NCI-H2227 treated with DMSO at 0.1 percent for 48 hours (cell line): ENCODE data around the gene SELENOI.
"Not testable (repeated sequence)": the region's sequence is repeated elsewhere in the genome, so short reads cannot be mapped to it uniquely, and the experiment has no call there.

Experiments used
- DNase-seq: peaks from one replicate; lab custom pipeline; 2025; lab: John Stamatoyannopoulos, UW

SELENOI gene

GRCh38 chr2:26327291-26328272, 18.4 kb upstream of the SELENOI start:
- no peak for DNase-seq

GRCh38 chr2:26329083-26329482, 16.9 kb upstream of the SELENOI start:
- DNase-seq = not testable (repeated sequence)

- DNase-seq = peak; percentile 71
Measured at GRCh38 chr2:26330114-26330549, 15.8 kb upstream of the SELENOI start.

GRCh38 chr2:26330604-26331003, 15.3 kb upstream of the SELENOI start:
- DNase-seq = no peak

GRCh38 chr2:26331321-26331720, 14.6 kb upstream of the SELENOI start:
- not testable (repeated sequence) for DNase-seq

GRCh38 chr2:26333293-26333692, 12.7 kb upstream of the SELENOI start:
- DNase-seq = no peak

- no peak for DNase-seq
Measured at GRCh38 chr2:26335231-26335630, 10.7 kb upstream of the SELENOI start.

GRCh38 chr2:26336719-26337118, 9.2 kb upstream of the SELENOI start:
- DNase-seq = no peak

- no peak for DNase-seq
Measured at GRCh38 chr2:26337298-26337697, 8.6 kb upstream of the SELENOI start.

GRCh38 chr2:26340831-26341230, 5.1 kb upstream of the SELENOI start:
- DNase-seq = no peak

- DNase-seq = no peak
Measured at GRCh38 chr2:26344581-26345282, 1.2 kb upstream of the SELENOI start.

- no peak for DNase-seq
Measured at GRCh38 chr2:26345283-26345544, 729 bp upstream of the SELENOI start.

- DNase-seq = peak; percentile 50
Measured at GRCh38 chr2:26346454-26347053, 611 bp downstream of the SELENOI start, which contains the start of gene ADGRF3. TSS of gene ADGRF3 (minus strand) at chr2:26346789. CDS start at chr2:26346234, 555 bp downstream.

- DNase-seq = no peak
Measured at GRCh38 chr2:26347286-26347865, 1.4 kb downstream of the SELENOI start.

- DNase-seq = no peak
Measured at GRCh38 chr2:26349690-26350089, 3.7 kb downstream of the SELENOI start.

- DNase-seq = no peak
Measured at GRCh38 chr2:26351375-26352090, 5.6 kb downstream of the SELENOI start.

GRCh38 chr2:26352892-26353291, 6.9 kb downstream of the SELENOI start:
- no peak for DNase-seq

- DNase-seq = not testable (repeated sequence)
Measured at GRCh38 chr2:26354469-26354868, 8.5 kb downstream of the SELENOI start.

GRCh38 chr2:26355038-26355995, 9.4 kb downstream of the SELENOI start:
- DNase-seq = no peak

GRCh38 chr2:26356111-26356510, 10.2 kb downstream of the SELENOI start:
- no peak for DNase-seq
